ENCODE results near the gene CAPRIN1.

CAPRIN1 gene

DNA sequence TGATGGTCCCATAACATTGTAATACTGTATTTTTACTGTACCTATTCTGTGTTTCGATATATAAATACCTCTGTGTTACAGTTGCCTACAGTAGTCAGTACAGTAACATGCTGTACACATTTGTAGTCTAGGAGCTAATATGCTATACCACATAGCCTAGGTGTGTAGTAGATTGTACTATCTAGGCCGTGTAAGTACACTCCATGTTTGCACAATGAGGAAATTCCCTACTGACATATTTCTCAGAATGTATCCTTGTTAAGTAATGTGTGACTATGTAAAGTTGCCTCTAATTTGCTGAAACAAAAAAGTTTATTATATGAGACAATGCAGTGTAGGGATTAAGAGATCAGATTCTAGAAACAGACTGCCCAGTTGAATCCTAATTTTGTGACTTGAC is 21.3 kb downstream of the CAPRIN1 start:
- peaks cover 95% of the 10 kb centered on the region for H3K79me2 ChIP-seq (ENCODE audit: insufficient read depth, low read length)
- peaks cover 100% of the 10 kb centered on the region for H4K20me1 ChIP-seq (ENCODE audit: insufficient read depth, low read length, poor library complexity, severe bottlenecking)
- no peaks in the 10 kb centered on the region for H3F3A ChIP-seq (ENCODE audit: low read depth)
- H3K9ac ChIP-seq (ENCODE audit: low read depth, low read length, poor library complexity, severe bottlenecking) = no peak overlapping the region
- no peaks in the 10 kb centered on the region for H3K27me3 ChIP-seq (ENCODE audit: insufficient read depth, low read length, poor library complexity, severe bottlenecking)
- no peaks in the 10 kb centered on the region for H3K9me2 ChIP-seq (replicated peaks; ENCODE audit: low read depth, low read length)
- H2AFZ ChIP-seq (ENCODE audit: low read length) = no peak overlapping the region
- no peaks in the 10 kb centered on the region for H3K9me3 ChIP-seq (ENCODE audit: insufficient read depth, low read depth, low read length)
- peaks cover 89% of the 10 kb centered on the region for H3K36me3 ChIP-seq (ENCODE audit: insufficient read depth, low read length)
- TF ChIP-seq EZH2phosphoT487 (IDR thresholded peaks at IDR 0.05; ENCODE audit: borderline replicate concordance) = no peak
- TF ChIP-seq, protein P1, sequence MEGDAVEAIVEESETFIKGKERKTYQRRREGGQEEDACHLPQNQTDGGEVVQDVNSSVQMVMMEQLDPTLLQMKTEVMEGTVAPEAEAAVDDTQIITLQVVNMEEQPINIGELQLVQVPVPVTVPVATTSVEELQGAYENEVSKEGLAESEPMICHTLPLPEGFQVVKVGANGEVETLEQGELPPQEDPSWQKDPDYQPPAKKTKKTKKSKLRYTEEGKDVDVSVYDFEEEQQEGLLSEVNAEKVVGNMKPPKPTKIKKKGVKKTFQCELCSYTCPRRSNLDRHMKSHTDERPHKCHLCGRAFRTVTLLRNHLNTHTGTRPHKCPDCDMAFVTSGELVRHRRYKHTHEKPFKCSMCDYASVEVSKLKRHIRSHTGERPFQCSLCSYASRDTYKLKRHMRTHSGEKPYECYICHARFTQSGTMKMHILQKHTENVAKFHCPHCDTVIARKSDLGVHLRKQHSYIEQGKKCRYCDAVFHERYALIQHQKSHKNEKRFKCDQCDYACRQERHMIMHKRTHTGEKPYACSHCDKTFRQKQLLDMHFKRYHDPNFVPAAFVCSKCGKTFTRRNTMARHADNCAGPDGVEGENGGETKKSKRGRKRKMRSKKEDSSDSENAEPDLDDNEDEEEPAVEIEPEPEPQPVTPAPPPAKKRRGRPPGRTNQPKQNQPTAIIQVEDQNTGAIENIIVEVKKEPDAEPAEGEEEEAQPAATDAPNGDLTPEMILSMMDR (conservative IDR thresholded peaks at IDR 0.05; ENCODE audit: low read length) = no peak
- H3K4me3 ChIP-seq (ENCODE audit: low read length, poor library complexity, severe bottlenecking) = no peak overlapping the region
- peaks cover 15% of the 10 kb centered on the region for H3K4me1 ChIP-seq (ENCODE audit: insufficient read depth, low read length, poor library complexity, severe bottlenecking)
- H3K4me2 ChIP-seq (ENCODE audit: low read depth, low read length, poor library complexity, severe bottlenecking) = no peak overlapping the region

DNA sequence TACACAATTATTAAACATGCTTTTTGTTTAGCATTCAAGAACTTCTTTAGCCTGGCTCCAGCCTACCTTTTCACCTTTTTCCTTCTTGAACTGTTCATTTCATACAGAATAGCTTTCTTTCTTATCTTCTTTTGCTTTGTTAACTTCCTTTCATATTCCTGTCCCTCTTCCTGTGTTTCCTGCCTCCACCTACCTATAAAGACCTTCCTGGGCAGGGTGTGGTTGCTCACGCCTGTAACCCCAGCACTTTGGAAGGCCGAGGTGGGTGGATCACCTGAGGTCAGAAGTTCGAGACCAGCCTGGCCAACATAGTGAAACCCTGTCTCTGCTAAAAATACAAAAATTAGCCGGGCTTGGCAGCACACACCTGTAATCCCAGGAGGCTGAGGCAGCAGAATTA is 22.9 kb downstream of the CAPRIN1 start:
- Histone ChIP-seq H3K9ac (ENCODE audit: low read depth, low read length, poor library complexity, severe bottlenecking) (no peak overlapping the region), H3K4me1 (ENCODE audit: insufficient read depth, low read length, poor library complexity, severe bottlenecking) (peaks cover 5% of the 10 kb centered on the region), H2AFZ (ENCODE audit: low read length) (no peak overlapping the region), H3K79me2 (ENCODE audit: insufficient read depth, low read length) (peaks cover 91% of the 10 kb centered on the region), H3K9me2 (replicated peaks; ENCODE audit: low read depth, low read length) (no peaks in the 10 kb centered on the region), H4K20me1 (ENCODE audit: insufficient read depth, low read length, poor library complexity, severe bottlenecking) (peaks cover 100% of the 10 kb centered on the region), H3K27me3 (ENCODE audit: insufficient read depth, low read length, poor library complexity, severe bottlenecking) (no peaks in the 10 kb centered on the region), H3K4me3 (ENCODE audit: low read length, poor library complexity, severe bottlenecking) (no peak overlapping the region), H3K4me2 (ENCODE audit: low read depth, low read length, poor library complexity, severe bottlenecking) (no peak overlapping the region), H3F3A (ENCODE audit: low read depth) (no peaks in the 10 kb centered on the region), H3K36me3 (ENCODE audit: insufficient read depth, low read length) (peaks cover 95% of the 10 kb centered on the region), H3K9me3 (ENCODE audit: insufficient read depth, low read depth, low read length) (no peaks in the 10 kb centered on the region)
- TF ChIP-seq, protein P1 (conservative IDR thresholded peaks at IDR 0.05; ENCODE audit: low read length) = no peak
- no peak for TF ChIP-seq EZH2phosphoT487 (IDR thresholded peaks at IDR 0.05; ENCODE audit: borderline replicate concordance)

DNA sequence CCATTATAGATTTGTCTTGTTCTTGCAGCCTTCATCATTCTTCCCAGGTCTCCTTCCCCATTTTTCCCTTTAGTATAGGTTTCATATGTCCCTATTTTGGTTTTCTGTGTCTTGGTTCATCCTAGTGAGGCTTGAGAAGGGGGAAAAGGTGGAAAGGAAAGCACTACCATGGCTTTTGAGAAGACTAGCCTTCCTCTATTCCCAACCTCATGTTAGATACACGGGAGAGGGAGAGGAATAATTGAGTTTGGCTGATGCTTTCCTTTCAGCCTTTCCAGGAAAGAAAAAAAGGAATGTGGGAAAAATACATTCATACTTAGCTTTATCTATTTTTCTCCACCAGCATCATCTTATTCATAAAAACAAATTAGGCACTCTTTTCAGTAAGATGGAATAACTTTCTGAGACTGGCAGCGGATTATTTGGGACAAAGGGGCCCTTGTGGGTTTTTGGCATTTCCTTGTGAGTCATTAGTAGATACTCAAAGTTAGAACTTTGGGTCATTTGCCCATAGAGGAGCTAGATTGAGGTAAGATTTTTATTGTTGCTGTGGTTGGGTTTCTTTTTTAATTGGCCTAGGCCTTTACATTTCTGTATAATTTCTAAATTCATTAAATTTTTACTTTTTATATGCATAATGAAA is 23.8 kb downstream of the CAPRIN1 start:
- Histone ChIP-seq H3K36me3 (ENCODE audit: insufficient read depth, low read length) (peaks cover 95% of the 10 kb centered on the region), H3K79me2 (ENCODE audit: insufficient read depth, low read length) (peaks cover 83% of the 10 kb centered on the region), H3K9me3 (ENCODE audit: insufficient read depth, low read depth, low read length) (no peaks in the 10 kb centered on the region), H2AFZ (ENCODE audit: low read length) (no peak overlapping the region), H3K9ac (ENCODE audit: low read depth, low read length, poor library complexity, severe bottlenecking) (no peak overlapping the region), H3K4me3 (ENCODE audit: low read length, poor library complexity, severe bottlenecking) (no peak overlapping the region), H4K20me1 (ENCODE audit: insufficient read depth, low read length, poor library complexity, severe bottlenecking) (peaks cover 97% of the 10 kb centered on the region), H3F3A (ENCODE audit: low read depth) (no peaks in the 10 kb centered on the region), H3K4me2 (ENCODE audit: low read depth, low read length, poor library complexity, severe bottlenecking) (no peak overlapping the region), H3K4me1 (ENCODE audit: insufficient read depth, low read length, poor library complexity, severe bottlenecking) (peaks cover 5% of the 10 kb centered on the region), H3K9me2 (replicated peaks; ENCODE audit: low read depth, low read length) (no peaks in the 10 kb centered on the region), H3K27me3 (ENCODE audit: insufficient read depth, low read length, poor library complexity, severe bottlenecking) (no peaks in the 10 kb centered on the region)
- no peak for TF ChIP-seq EZH2phosphoT487 (IDR thresholded peaks at IDR 0.05; ENCODE audit: borderline replicate concordance)
- TF ChIP-seq, protein P1 (conservative IDR thresholded peaks at IDR 0.05; ENCODE audit: low read length) = no peak
